ENCODE data around the gene MZB1. TPM values are rescaled to one million over a fixed set of nuclear protein-coding genes. Genes with fewer than 3 reads are reported as not detected.
"Not testable (repeated sequence)": the region's sequence is repeated elsewhere in the genome, so short reads cannot be mapped to it uniquely, and the experiment has no call there.

MZB1 gene
- total RNA-seq, 2 donors from 2014 or later, result 12.2 TPM; not detected in 1

GRCh38 chr5:139363937-139364336 is 25.8 kb downstream of the MZB1 start:
- H3K36me3 ChIP-seq (replicated peaks in 1 of 2; ENCODE audit: insufficient read depth in 1 of 2, low read depth in 2 of 2), result peaks cover 4 to 10% of the 10 kb centered on the region in 2 donors
- TF ChIP-seq, protein P1, sequence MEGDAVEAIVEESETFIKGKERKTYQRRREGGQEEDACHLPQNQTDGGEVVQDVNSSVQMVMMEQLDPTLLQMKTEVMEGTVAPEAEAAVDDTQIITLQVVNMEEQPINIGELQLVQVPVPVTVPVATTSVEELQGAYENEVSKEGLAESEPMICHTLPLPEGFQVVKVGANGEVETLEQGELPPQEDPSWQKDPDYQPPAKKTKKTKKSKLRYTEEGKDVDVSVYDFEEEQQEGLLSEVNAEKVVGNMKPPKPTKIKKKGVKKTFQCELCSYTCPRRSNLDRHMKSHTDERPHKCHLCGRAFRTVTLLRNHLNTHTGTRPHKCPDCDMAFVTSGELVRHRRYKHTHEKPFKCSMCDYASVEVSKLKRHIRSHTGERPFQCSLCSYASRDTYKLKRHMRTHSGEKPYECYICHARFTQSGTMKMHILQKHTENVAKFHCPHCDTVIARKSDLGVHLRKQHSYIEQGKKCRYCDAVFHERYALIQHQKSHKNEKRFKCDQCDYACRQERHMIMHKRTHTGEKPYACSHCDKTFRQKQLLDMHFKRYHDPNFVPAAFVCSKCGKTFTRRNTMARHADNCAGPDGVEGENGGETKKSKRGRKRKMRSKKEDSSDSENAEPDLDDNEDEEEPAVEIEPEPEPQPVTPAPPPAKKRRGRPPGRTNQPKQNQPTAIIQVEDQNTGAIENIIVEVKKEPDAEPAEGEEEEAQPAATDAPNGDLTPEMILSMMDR (IDR thresholded peaks at IDR 0.05), result no peak
- TF ChIP-seq POLR2A (IDR thresholded peaks at IDR 0.05), result no peak
- no peak overlapping the region for H3K4me3 ChIP-seq
- H3K4me1 ChIP-seq, result no peaks in the 10 kb centered on the region
- no peaks in the 10 kb centered on the region for H3K9me3 ChIP-seq
- intact Hi-C loops (cut with DNase I), result no loop called here
- no peak for DNase-seq
- no peaks in the 10 kb centered on the region for H3K27me3 ChIP-seq
- H3K27ac ChIP-seq, result no peak overlapping the region
- no peak for ATAC-seq
- WGBS, 2 donors, result 63 to 76% methylated on average over 2 of the region's 2 CpGs

DNA sequence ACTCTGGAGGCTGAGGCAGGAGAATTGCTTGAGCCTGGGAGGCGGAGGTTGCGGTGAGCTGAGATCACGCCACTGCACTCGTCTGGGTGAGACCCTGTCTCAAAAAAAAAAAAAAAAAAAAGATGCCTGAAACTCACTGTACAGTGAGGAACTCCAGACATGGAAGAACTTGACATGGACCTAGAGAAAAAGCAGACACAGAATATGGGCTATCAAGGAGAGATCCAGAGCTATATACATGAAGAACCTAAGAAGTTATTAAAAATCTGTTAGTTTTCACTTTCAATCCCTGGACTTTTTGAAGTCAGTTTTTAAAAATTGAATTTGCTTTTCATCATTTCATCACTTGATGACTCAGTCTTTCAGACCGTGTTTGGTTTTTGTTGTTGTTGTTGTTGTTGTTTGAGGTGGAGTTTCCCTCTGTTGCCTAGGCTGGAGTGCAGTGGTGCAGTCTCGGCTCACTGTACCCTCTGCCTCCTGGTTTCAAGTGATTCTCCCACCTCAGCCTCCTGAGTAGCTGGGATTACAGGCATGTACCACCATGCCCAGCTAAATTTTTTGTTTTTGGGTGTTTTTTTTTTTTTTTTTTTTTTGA is 27.8 kb downstream of the MZB1 start:
- intact Hi-C loops (cut with DNase I), result no loop called here
- DNase-seq, result no peak
- Histone ChIP-seq H3K4me1 (no peaks in the 10 kb centered on the region), H3K9me3 (no peaks in the 10 kb centered on the region), H3K27ac (no peak overlapping the region), H3K36me3 (replicated peaks in 1 of 2; ENCODE audit: insufficient read depth in 1 of 2, low read depth in 2 of 2) (peaks cover 0 to 9% of the 10 kb centered on the region in 2 donors), H3K4me3 (no peak overlapping the region), H3K27me3 (no peaks in the 10 kb centered on the region)
- no peak for ATAC-seq
- 85 to 86% methylated on average over 6 of the region's 6 CpGs for whole genome bisulfite sequencing, 2 donors
- no peak for TF ChIP-seq POLR2A (IDR thresholded peaks at IDR 0.05)

- DNase-seq (no peak), ATAC-seq (no peak)
- H3K27me3 ChIP-seq, result no peaks in the 10 kb centered on the region
- H3K4me3 ChIP-seq, result no peak overlapping the region
- TF ChIP-seq, protein P1 (IDR thresholded peaks at IDR 0.05), result no peak
- TF ChIP-seq POLR2A (IDR thresholded peaks at IDR 0.05), result no peak
- no peak overlapping the region for H3K27ac ChIP-seq
- peaks cover 0 to 4% of the 10 kb centered on the region in 2 donors for H3K36me3 ChIP-seq (replicated peaks in 1 of 2; ENCODE audit: insufficient read depth in 1 of 2, low read depth in 2 of 2)
- H3K4me1 ChIP-seq, result no peaks in the 10 kb centered on the region
- WGBS, 2 donors, result 91 to 95% methylated on average over 4 of the region's 4 CpGs
- H3K9me3 ChIP-seq, result no peaks in the 10 kb centered on the region
- intact Hi-C loops (cut with DNase I), result no loop called here
Measured at GRCh38 chr5:139360384-139360783, 29.3 kb downstream of the MZB1 start.

DNA sequence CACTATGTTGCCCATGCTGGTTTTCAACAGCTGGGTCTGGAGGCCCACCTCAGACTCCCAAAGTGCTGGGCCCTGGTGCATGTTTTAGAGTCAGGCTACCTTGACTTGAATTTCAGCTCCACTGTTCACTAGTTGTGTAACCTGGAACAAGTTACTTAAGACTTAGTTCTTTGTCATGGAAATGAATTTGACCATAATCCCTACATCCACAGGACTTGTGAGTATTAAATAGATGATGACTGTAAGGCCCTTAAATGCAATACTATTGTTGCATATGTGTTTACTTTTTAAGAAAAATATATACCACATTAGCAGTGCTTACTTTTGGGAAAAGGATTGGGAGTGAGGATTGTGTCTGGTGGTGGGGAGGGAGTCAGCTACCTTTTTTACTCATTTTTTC is 31.6 kb downstream of the MZB1 start:
- no peaks in the 10 kb centered on the region for H3K27me3 ChIP-seq
- no peak for DNase-seq
- no peak for TF ChIP-seq POLR2A (IDR thresholded peaks at IDR 0.05)
- TF ChIP-seq, protein P1 (IDR thresholded peaks at IDR 0.05), result no peak
- intact Hi-C loops (cut with DNase I), result no loop called here
- no peaks in the 10 kb centered on the region for H3K9me3 ChIP-seq
- ATAC-seq, result no peak
- H3K4me1 ChIP-seq, result no peaks in the 10 kb centered on the region
- H3K4me3 ChIP-seq, result no peak overlapping the region
- H3K27ac ChIP-seq, result no peak overlapping the region
- H3K36me3 ChIP-seq (replicated peaks in 1 of 2; ENCODE audit: insufficient read depth in 1 of 2, low read depth in 2 of 2), result no peaks in the 10 kb centered on the region

GRCh38 chr5:139355900-139356299 is 33.8 kb downstream of the MZB1 start:
- H3K4me1 ChIP-seq; H3K36me3 ChIP-seq (replicated peaks in 1 of 2; ENCODE audit: insufficient read depth in 1 of 2, low read depth in 2 of 2); DNase-seq; H3K9me3 ChIP-seq; ATAC-seq; intact Hi-C loops (cut with DNase I); H3K4me3 ChIP-seq; H3K27me3 ChIP-seq; H3K27ac ChIP-seq: not testable (repeated sequence)
- WGBS, 2 donors, result 86 to 92% methylated on average over 4 to 8 of the region's 8 CpGs

DNA sequence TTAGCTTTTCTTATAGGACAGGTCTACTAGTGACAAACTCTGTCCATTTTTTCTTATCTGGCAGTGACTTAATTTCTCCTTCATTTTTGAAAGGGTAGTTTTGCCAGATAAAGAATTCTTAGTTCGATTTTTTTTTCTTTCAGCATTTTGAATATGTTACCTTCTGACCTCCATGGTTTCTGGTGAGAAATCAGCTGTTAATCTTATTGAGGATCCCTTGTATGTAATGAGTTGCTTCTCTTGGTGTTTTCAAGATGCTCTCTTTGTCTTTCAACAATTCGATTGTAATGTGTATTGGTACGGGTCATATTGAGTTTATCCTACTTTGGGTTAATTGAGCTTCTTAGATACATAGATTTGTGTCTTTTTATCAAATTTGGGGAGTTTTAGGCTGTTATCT is 35.5 kb downstream of the MZB1 start:
- no peak for ATAC-seq
- DNase-seq, result no peak
- Histone ChIP-seq H3K36me3 (replicated peaks in 1 of 2; ENCODE audit: insufficient read depth in 1 of 2, low read depth in 2 of 2) (no peaks in the 10 kb centered on the region), H3K9me3 (no peaks in the 10 kb centered on the region), H3K4me1 (no peaks in the 10 kb centered on the region), H3K27me3 (no peaks in the 10 kb centered on the region), H3K4me3 (no peak overlapping the region), H3K27ac (no peak overlapping the region)
- TF ChIP-seq, protein P1 (IDR thresholded peaks at IDR 0.05), result no peak
- TF ChIP-seq POLR2A (IDR thresholded peaks at IDR 0.05), result no peak
- WGBS, 2 donors, result 81 to 97% methylated on average over 3 of the region's 3 CpGs
- intact Hi-C loops (cut with DNase I), result no loop called here

DNA sequence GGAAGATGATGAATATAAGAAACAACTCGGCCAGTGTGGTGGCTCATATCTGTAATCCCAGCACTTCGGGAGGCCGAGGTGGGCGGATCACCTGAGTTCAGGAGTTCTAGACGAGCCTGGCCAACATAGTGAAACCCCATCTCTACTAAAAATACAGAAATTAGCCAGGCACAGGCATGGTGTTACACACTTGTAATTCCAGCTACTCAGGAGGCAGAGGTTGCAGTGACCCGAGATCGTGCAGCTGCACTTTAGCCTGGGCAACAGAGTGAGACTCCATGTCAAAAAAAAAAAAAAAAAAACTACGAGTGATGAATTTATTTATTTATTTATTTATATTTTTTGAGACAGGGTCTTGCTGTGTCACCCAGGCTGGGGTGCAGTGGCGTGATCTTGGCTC is 41.9 kb downstream of the MZB1 start:
- H3K9me3 ChIP-seq; DNase-seq; H3K4me3 ChIP-seq; H3K36me3 ChIP-seq (replicated peaks in 1 of 2; ENCODE audit: insufficient read depth in 1 of 2, low read depth in 2 of 2); H3K27me3 ChIP-seq; ATAC-seq; intact Hi-C loops (cut with DNase I); H3K27ac ChIP-seq: not testable (repeated sequence)
- 93 to 97% methylated on average over 9 of the region's 9 CpGs for WGBS, 2 donors
- H3K4me1 ChIP-seq, result peaks cover 15% of the 10 kb centered on the region

- ATAC-seq; intact Hi-C loops (cut with DNase I): not testable (repeated sequence)
Measured at GRCh38 chr5:139345442-139345841, 44.3 kb downstream of the MZB1 start.

More at GRCh38 chr5:139345442-139345841, 44.3 kb downstream of the MZB1 start:
- H3K27me3 ChIP-seq; DNase-seq; H3K27ac ChIP-seq; H3K4me3 ChIP-seq; H3K9me3 ChIP-seq; H3K36me3 ChIP-seq (replicated peaks in 1 of 2; ENCODE audit: insufficient read depth in 1 of 2, low read depth in 2 of 2): not testable (repeated sequence)
- 92 to 93% methylated on average over 8 of the region's 8 CpGs for WGBS, 2 donors
- peaks cover 24% of the 10 kb centered on the region for H3K4me1 ChIP-seq
